Peyer's patch (tissue), 4 donors: ENCODE measurements around the gene AP4B1. TPM values are rescaled to one million over a fixed set of nuclear protein-coding genes. Genes with fewer than 3 reads are reported as not detected.

Experiments
- DNase-seq, 3 donors: peaks; one replicate each; pipeline ENCODE4 v3.0.0-alpha.2; 2017 to 2019
- H3K27ac ChIP-seq, 4 donors: fragments of 200-600 bp; sonication (generic); one replicate each; pipeline ENCODE4 v1.5.1; 2016 to 2019
- H3K27me3 ChIP-seq, 2 donors: fragments of 200-600 bp; sonication (generic); one replicate each; pipeline ENCODE4 v1.5.1; 2019
- H3K36me3 ChIP-seq, 3 donors: fragments of 200-600 bp; sonication (generic); one replicate each; pipeline ENCODE4 v1.5.1; 2016 to 2019
- H3K4me1 ChIP-seq, 4 donors: fragments of 200-600 bp; sonication (generic); one replicate each; pipeline ENCODE4 v1.5.1; 2016 to 2019
- H3K4me3 ChIP-seq, 4 donors: fragments of 200-600 bp; sonication (generic); 1 replicate in 3 of 4; 2 replicates in 1 of 4; pipeline ENCODE4 v1.5.1; 2016 to 2019; ENCODE audit warnings: mild to moderate bottlenecking in 1 of 4
- H3K9me3 ChIP-seq, 4 donors: fragments of 200-600 bp; sonication (generic); one replicate each; pipeline ENCODE4 v1.5.1; 2016 to 2019; ENCODE audit warnings: mild to moderate bottlenecking in 1 of 4
- CTCF ChIP-seq, 6 experiments: fragments of 450-650 bp in 4 of 6; fragments of 200-600 bp in 2 of 6; sonication (generic) in 1 of 6; IDR thresholded peaks; one replicate each; pipeline ENCODE4 v1.5.1; 2017 to 2019; ENCODE audit warnings: antibody characterized with exemption in 6 of 6, mild to moderate bottlenecking in 3 of 6, moderate library complexity in 1 of 6
- POLR2A ChIP-seq, 2 donors: fragments of 450-650 bp; IDR thresholded peaks; one replicate each; pipeline ENCODE4 v1.5.1; 2017; ENCODE audit warnings: antibody characterized with exemption in 2 of 2, mild to moderate bottlenecking in 2 of 2, moderate library complexity in 2 of 2
- total RNA-seq, 4 donors: library from RNA; depleted of rRNA; stranded (reverse); fragments of >200 nt; gene quantifications; one replicate each; pipeline ENCODE4 v1.1.0, GENCODE V29; 2016

Gene AP4B1
- total RNA-seq, 4 donors from 2014 or later = 20.8 to 45.8 (median 40.1) TPM

- DNase-seq = no peak
- no peak overlapping the region for H3K27ac ChIP-seq
These were observed 19.9 kb upstream of the AP4B1 start for GRCh38 chr1:113924473-113924872.

GRCh38 chr1:113922957-113923356 is 18.4 kb upstream of the AP4B1 start:
- H3K27ac ChIP-seq = no peak overlapping the region
- no peaks in the 10 kb centered on the region for H3K36me3 ChIP-seq
- TF ChIP-seq POLR2A (IDR thresholded peaks at IDR 0.05) (no peak), CTCF (IDR thresholded peaks at IDR 0.05) (no peak)
- no peaks in the 10 kb centered on the region for H3K4me1 ChIP-seq
- H3K27me3 ChIP-seq = no peaks in the 10 kb centered on the region
- H3K9me3 ChIP-seq = no peaks in the 10 kb centered on the region
- no peak for DNase-seq
- no peak overlapping the region for H3K4me3 ChIP-seq

More at GRCh38 chr1:113924473-113924872, 19.9 kb upstream of the AP4B1 start:
- Histone ChIP-seq H3K27me3 (no peaks in the 10 kb centered on the region), H3K9me3 (no peaks in the 10 kb centered on the region), H3K36me3 (no peaks in the 10 kb centered on the region), H3K4me1 (peaks cover 0 to 3% (median 0%) of the 10 kb centered on the region in 4 donors), H3K4me3 (no peak overlapping the region)
- TF ChIP-seq POLR2A (IDR thresholded peaks at IDR 0.05) (no peak), CTCF (IDR thresholded peaks at IDR 0.05) (no peak)

GRCh38 chr1:113918243-113918642 is 13.6 kb upstream of the AP4B1 start:
- Histone ChIP-seq H3K27ac (no peak overlapping the region), H3K9me3 (no peaks in the 10 kb centered on the region), H3K27me3 (no peaks in the 10 kb centered on the region), H3K36me3 (no peaks in the 10 kb centered on the region), H3K4me3 (no peak overlapping the region), H3K4me1 (no peaks in the 10 kb centered on the region)
- DNase-seq = no peak
- TF ChIP-seq POLR2A (IDR thresholded peaks at IDR 0.05) (no peak), CTCF (IDR thresholded peaks at IDR 0.05) (no peak)

GRCh38 chr1:113917400-113918082 is 12.9 kb upstream of the AP4B1 start:
- H3K4me1 ChIP-seq = no peaks in the 10 kb centered on the region
- no peaks in the 10 kb centered on the region for H3K9me3 ChIP-seq
- H3K36me3 ChIP-seq = no peaks in the 10 kb centered on the region
- no peak overlapping the region for H3K27ac ChIP-seq
- H3K27me3 ChIP-seq = no peaks in the 10 kb centered on the region
- no peak for DNase-seq
- no peak overlapping the region for H3K4me3 ChIP-seq
- TF ChIP-seq POLR2A (IDR thresholded peaks at IDR 0.05) = no peak
- no peak for TF ChIP-seq CTCF (IDR thresholded peaks at IDR 0.05)

- Histone ChIP-seq H3K27me3 (no peaks in the 10 kb centered on the region), H3K9me3 (no peaks in the 10 kb centered on the region), H3K4me1 (no peaks in the 10 kb centered on the region), H3K27ac (no peak overlapping the region), H3K4me3 (no peak overlapping the region), H3K36me3 (peaks cover 0 to 2% (median 0%) of the 10 kb centered on the region in 3 donors)
- DNase-seq = no peak
- TF ChIP-seq CTCF (IDR thresholded peaks at IDR 0.05) (no peak), POLR2A (IDR thresholded peaks at IDR 0.05) (no peak)
These were observed 12.4 kb upstream of the AP4B1 start for GRCh38 chr1:113916974-113917373.
